ENCODE measurements around the gene PPAN. TPM values are rescaled to one million over a fixed set of nuclear protein-coding genes. Genes with fewer than 3 reads are reported as not detected.

The PPAN gene
- total RNA-seq, 1 donor from 2014 or later: 39.6 TPM

GRCh38 chr19:10070730-10071446 is 35.3 kb upstream of the PPAN start:
- H3K4me1 Mint-ChIP-seq (ENCODE audit: unreplicated experiment): no peaks in the 10 kb centered on the region
- no peak for TF ChIP-seq CTCF (IDR thresholded peaks at IDR 0.05; ENCODE audit: unreplicated experiment)
- H3K4me3 Mint-ChIP-seq (ENCODE audit: unreplicated experiment): no peak overlapping the region
- no peak for DNase-seq (ENCODE audit: low spot score)
- H3K9me3 Mint-ChIP-seq (ENCODE audit: unreplicated experiment): peaks cover under 1% of the 10 kb centered on the region
- H3K36me3 Mint-ChIP-seq (ENCODE audit: low read depth, unreplicated experiment): peaks cover 2% of the 10 kb centered on the region
- no peaks in the 10 kb centered on the region for H3K27me3 Mint-ChIP-seq (ENCODE audit: unreplicated experiment)
- H3K27ac Mint-ChIP-seq (ENCODE audit: unreplicated experiment): no peak overlapping the region

- TF ChIP-seq CTCF (IDR thresholded peaks at IDR 0.05; ENCODE audit: unreplicated experiment): peak; percentile 16
- Mint-ChIP-seq H3K27ac (ENCODE audit: unreplicated experiment) (no peak overlapping the region), H3K9me3 (ENCODE audit: unreplicated experiment) (no peaks in the 10 kb centered on the region), H3K27me3 (ENCODE audit: unreplicated experiment) (no peaks in the 10 kb centered on the region), H3K4me1 (ENCODE audit: unreplicated experiment) (no peaks in the 10 kb centered on the region), H3K4me3 (ENCODE audit: unreplicated experiment) (no peak overlapping the region), H3K36me3 (ENCODE audit: low read depth, unreplicated experiment) (no peaks in the 10 kb centered on the region)
- no peak for DNase-seq (ENCODE audit: low spot score)
These were observed 32.0 kb upstream of the PPAN start for GRCh38 chr19:10074153-10074552.

- H3K9me3 Mint-ChIP-seq (ENCODE audit: unreplicated experiment): no peaks in the 10 kb centered on the region
- H3K27ac Mint-ChIP-seq (ENCODE audit: unreplicated experiment): no peak overlapping the region
- no peaks in the 10 kb centered on the region for H3K27me3 Mint-ChIP-seq (ENCODE audit: unreplicated experiment)
- H3K4me1 Mint-ChIP-seq (ENCODE audit: unreplicated experiment): no peaks in the 10 kb centered on the region
- DNase-seq (ENCODE audit: low spot score): no peak
- TF ChIP-seq CTCF (IDR thresholded peaks at IDR 0.05; ENCODE audit: unreplicated experiment): no peak
- no peaks in the 10 kb centered on the region for H3K36me3 Mint-ChIP-seq (ENCODE audit: low read depth, unreplicated experiment)
- no peak overlapping the region for H3K4me3 Mint-ChIP-seq (ENCODE audit: unreplicated experiment)
These were observed 29.6 kb upstream of the PPAN start for GRCh38 chr19:10076535-10076934.

DNA sequence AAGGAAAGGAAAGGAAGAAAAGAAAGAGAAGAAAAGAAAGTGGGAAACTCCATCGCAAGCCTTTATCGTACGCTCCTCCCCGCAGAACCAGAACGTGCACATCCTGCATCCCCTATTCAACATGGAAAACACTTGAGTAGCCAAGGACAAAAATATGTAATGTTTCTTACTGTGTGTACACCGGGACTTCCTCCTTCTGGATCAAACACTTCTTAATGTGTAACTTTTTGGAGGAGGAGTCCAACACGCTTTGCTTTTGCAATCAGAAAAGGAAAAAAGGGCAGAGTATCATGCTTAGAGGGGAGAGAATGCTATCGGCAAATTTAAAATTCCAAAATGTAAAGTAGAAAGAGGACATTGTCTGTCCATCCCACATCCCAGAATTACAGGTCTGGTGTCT is 27.8 kb upstream of the PPAN start:
- H3K4me3 Mint-ChIP-seq (ENCODE audit: unreplicated experiment): no peak overlapping the region
- TF ChIP-seq CTCF (IDR thresholded peaks at IDR 0.05; ENCODE audit: unreplicated experiment): no peak
- H3K27me3 Mint-ChIP-seq (ENCODE audit: unreplicated experiment): no peaks in the 10 kb centered on the region

DNA sequence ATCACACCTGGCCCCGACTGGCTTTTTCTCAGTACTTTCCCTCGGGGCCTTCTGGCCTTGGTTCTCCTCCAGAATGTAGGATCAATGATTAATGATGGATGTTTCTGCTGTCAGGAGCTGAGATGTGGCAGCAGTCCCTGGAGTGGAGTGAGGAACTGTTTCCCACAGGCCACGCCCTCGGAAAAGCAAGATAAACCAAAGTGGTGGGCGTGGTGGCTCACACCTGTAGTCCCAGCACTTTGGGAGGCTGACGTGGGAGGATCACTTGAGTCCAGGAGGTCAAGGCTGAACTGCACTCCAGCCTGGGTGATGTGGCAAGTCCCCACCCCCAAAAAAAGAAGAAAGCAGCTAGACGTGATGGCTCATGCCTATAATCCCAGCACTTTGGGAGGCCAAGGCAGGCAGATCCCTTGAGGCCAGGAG is 27.1 kb upstream of the PPAN start:
- Mint-ChIP-seq H3K27me3 (ENCODE audit: unreplicated experiment) (no peaks in the 10 kb centered on the region), H3K4me1 (ENCODE audit: unreplicated experiment) (no peaks in the 10 kb centered on the region), H3K36me3 (ENCODE audit: low read depth, unreplicated experiment) (no peaks in the 10 kb centered on the region), H3K9me3 (ENCODE audit: unreplicated experiment) (no peaks in the 10 kb centered on the region), H3K27ac (ENCODE audit: unreplicated experiment) (no peak overlapping the region), H3K4me3 (ENCODE audit: unreplicated experiment) (no peak overlapping the region)
- no peak for TF ChIP-seq CTCF (IDR thresholded peaks at IDR 0.05; ENCODE audit: unreplicated experiment)
- no peak for DNase-seq (ENCODE audit: low spot score)

More for the DNA sequence above, 27.8 kb upstream of the PPAN start:
- Mint-ChIP-seq H3K36me3 (ENCODE audit: low read depth, unreplicated experiment) (no peaks in the 10 kb centered on the region), H3K27ac (ENCODE audit: unreplicated experiment) (no peak overlapping the region), H3K4me1 (ENCODE audit: unreplicated experiment) (no peaks in the 10 kb centered on the region), H3K9me3 (ENCODE audit: unreplicated experiment) (no peaks in the 10 kb centered on the region)
- no peak for DNase-seq (ENCODE audit: low spot score)

Data from endothelial cell (in vitro differentiated cells).